HG02623 (cell line): ENCODE results near the gene PEX11G.
A peak's percentile ranks its signal among the peaks of the same experiment; 100 is the strongest.

Source experiments
- ATAC-seq: cut with Tn5 transposase; IDR thresholded peaks from one replicate; pipeline ENCODE4 v1.9.1; 2021; ENCODE audit warnings: moderate library complexity; ENCODE audit not compliant: unreplicated experiment

The PEX11G gene

GRCh38 chr19:7522072-7522922 is 33.5 kb upstream of the PEX11G start, which contains the start of gene MCOLN1:
TSS of gene MCOLN1 (plus strand) at chr19:7522624. CDS start at chr19:7522751, 127 bp downstream.
- ATAC-seq: peak; percentile 84

- ATAC-seq: no peak
Observed at GRCh38 chr19:7521551-7522071, 32.8 kb upstream of the PEX11G start.

GRCh38 chr19:7520131-7521051 is 31.6 kb upstream of the PEX11G start:
- ATAC-seq: no peak

- ATAC-seq: no peak
Observed at GRCh38 chr19:7519361-7520130, 30.7 kb upstream of the PEX11G start.

GRCh38 chr19:7516878-7517277 is 28.0 kb upstream of the PEX11G start:
- ATAC-seq: no peak

GRCh38 chr19:7516333-7516732 is 27.5 kb upstream of the PEX11G start:
- no peak for ATAC-seq

GRCh38 chr19:7515645-7516151 is 26.9 kb upstream of the PEX11G start, which contains the start of gene ZNF358:
TSS of gene ZNF358 (plus strand) at chr19:7516103. CDS start at chr19:7519243, 3,140 bp downstream.
- no peak for ATAC-seq

GRCh38 chr19:7515110-7515644 is 26.3 kb upstream of the PEX11G start:
- no peak for ATAC-seq

- ATAC-seq: no peak
Observed at GRCh38 chr19:7513809-7514642, 25.2 kb upstream of the PEX11G start.

GRCh38 chr19:7512400-7512851 is 23.6 kb upstream of the PEX11G start:
- ATAC-seq: no peak

GRCh38 chr19:7509625-7510024 is 20.8 kb upstream of the PEX11G start:
- ATAC-seq: no peak

GRCh38 chr19:7507884-7508283 is 19.0 kb upstream of the PEX11G start:
- ATAC-seq: no peak

GRCh38 chr19:7506385-7507328 is 17.8 kb upstream of the PEX11G start:
- no peak for ATAC-seq

- no peak for ATAC-seq
Observed at GRCh38 chr19:7505682-7506384, 17.0 kb upstream of the PEX11G start.

GRCh38 chr19:7505288-7505681 is 16.4 kb upstream of the PEX11G start:
- ATAC-seq: no peak

- ATAC-seq: no peak
Observed at GRCh38 chr19:7504684-7505083, 15.8 kb upstream of the PEX11G start.

GRCh38 chr19:7502552-7502951 is 13.7 kb upstream of the PEX11G start:
- ATAC-seq: no peak
